ENCODE data around the gene DNER.

DNER gene

DNA sequence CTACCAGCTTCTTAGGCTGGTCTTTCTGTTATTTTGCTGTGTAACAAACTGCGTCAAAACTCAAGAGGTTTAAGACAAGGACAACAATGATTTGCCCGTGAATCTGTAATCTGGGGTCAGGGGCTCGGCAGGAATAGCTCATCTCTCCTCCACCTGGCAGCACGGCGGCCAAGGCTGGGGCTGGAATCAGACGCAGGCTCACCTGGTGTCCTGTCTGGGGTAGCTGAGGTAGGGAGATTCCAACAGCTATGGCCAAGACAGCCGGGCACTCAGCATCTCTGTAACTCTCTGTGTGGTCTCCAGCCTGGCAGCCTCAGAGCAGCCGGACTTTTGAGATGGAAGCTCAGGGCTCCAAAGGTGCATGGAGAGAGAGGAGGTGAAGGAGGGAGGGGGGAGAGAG lies 42.3 kb downstream of the DNER start:
- no peak for DNase-seq (ENCODE audit: low read depth, low spot score)

- DNase-seq (ENCODE audit: low read depth, low spot score): no peak
Measured at GRCh38 chr2:229669841-229670240, 44.5 kb downstream of the DNER start.

DNA sequence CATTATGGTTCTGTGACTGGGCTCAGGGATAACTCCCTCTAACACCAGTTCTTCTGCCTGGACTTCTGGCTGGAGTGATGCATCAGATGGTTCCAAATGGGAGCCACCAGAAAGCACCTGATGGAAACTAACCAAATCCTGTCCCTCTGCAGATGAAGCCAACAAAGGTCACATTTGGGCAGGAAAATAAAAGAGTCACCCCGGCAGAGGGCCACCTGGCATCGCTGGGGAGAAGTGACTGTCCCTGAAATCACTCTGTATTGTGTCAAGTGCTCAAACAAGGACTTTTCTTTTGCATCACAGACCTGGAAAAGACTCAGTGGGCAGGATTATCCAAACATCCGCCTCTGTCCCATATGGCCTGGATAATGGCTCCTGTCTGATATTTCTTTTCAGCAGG lies 47.5 kb downstream of the DNER start:
- no peak for DNase-seq (ENCODE audit: low read depth, low spot score)

GRCh38 chr2:229665158-229665557 lies 49.2 kb downstream of the DNER start:
- DNase-seq (ENCODE audit: low read depth, low spot score): no peak

DNA sequence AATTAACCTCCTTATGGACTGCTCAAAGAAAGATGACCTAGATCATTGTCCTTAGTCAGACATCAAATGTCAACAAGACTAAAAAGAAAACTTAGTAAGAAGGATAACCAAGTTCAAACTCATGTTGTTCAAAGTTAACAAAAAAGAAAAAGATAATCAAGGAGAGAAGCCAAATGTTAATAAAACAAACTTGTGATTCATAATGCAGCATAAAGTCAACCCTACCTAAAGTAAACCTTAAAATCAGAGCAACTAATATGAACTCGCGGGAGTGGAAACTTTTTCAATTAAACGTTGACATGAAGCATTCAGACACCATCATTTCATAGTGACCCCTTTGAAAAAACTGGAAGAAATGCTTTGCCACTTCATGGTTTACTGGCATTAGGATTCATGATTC lies 52.9 kb downstream of the DNER start:
- DNase-seq (ENCODE audit: low read depth, low spot score): no peak

- DNase-seq (ENCODE audit: low read depth, low spot score): no peak
Measured at GRCh38 chr2:229660951-229661350, 53.4 kb downstream of the DNER start.

DNA sequence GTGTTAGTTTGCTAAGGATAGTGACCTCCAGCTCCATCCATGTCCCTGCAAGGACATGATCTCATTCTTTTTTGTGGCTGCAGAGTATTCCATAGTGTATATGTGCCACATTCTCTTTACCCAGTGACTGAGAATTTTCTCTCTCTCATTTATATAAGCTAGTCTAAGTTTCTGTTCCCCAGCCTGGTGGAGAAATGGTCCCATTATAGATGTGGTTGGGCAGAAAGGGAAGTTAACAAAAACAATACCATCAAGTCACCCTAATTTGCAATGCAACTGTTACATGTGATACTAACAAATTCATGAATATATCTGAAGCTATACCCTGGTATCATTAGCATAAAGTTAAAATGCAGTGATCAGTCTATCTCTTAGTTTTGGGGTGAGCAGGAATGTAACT lies 54.0 kb downstream of the DNER start:
- DNase-seq (ENCODE audit: low read depth, low spot score): no peak

DNA sequence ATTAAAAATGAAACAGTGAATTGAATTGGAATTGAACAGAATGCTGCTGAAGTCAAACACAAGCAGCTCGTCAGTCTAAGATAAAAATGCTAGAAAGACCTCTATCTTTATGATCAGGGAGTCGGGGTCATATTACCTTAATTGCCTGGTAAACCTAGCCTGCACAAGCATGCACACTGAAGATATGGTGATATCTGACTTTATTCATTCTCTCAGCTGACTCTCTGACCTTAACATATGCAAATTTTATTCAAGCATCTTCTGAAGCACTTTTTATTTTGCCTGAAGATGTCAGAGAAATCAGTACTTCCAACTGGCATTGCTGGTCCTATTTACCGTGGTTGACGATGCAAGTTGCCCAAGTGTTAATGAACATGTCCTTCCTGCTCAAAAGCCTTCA lies 56.4 kb downstream of the DNER start:
- no peak for DNase-seq (ENCODE audit: low read depth, low spot score)

- DNase-seq (ENCODE audit: low read depth, low spot score): no peak
Measured at GRCh38 chr2:229654437-229654836, 59.9 kb downstream of the DNER start.

- no peak for DNase-seq (ENCODE audit: low read depth, low spot score)
Measured at GRCh38 chr2:229653531-229653930, 60.8 kb downstream of the DNER start.

DNA sequence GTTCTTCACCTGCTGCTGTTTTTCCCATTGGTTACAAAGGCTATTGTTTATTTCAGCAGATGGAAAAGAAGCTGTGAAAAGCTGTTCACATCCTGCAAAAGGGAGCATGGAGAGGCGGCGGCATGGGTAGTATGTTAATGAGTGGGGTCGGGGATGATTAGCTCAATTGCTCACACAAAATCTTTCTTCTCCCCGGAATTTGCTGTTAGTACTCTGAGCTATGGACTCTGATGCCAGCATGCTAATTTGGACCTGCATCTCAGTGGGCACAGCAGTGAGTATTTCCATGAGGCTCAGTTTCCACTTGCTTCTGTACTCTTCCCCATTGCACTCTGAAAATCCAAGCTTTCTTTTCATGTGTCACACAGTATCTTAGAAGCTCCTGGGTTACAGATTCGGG lies 61.6 kb downstream of the DNER start:
- no peak for DNase-seq (ENCODE audit: low read depth, low spot score)

- DNase-seq (ENCODE audit: low read depth, low spot score): no peak
Measured at GRCh38 chr2:229650901-229651300, 63.5 kb downstream of the DNER start.

- DNase-seq (ENCODE audit: low read depth, low spot score): no peak
Measured at GRCh38 chr2:229650059-229650458, 64.3 kb downstream of the DNER start.

DNA sequence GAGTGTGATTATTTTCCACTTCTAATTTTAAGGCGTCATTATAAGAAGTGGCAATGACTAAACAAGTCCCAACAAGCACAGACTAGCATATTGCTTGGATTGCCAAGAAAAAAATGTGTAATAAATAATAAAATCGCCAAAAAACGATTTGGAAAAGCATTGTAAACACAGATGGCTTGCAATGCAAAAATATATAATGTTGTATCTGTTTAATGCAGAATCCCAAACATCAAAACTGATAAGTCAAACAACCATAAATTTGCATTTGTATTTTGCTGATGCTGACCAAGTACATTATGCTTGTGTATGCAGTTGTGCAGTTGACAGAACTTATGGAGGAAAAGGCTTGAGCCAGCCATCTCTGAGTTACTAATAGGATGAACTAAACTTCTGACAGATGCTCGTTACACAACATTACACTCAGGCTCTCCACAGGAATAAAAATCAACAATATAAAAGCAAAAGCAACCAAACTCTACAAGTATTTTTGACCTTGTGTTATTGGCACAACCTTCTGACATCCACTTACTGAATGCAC lies 68.1 kb downstream of the DNER start:
- DNase-seq (ENCODE audit: low read depth, low spot score): no peak

GRCh38 chr2:229642371-229642770 lies 72.0 kb downstream of the DNER start:
- no peak for DNase-seq (ENCODE audit: low read depth, low spot score)

GRCh38 chr2:229641676-229642075 lies 72.7 kb downstream of the DNER start:
- DNase-seq (ENCODE audit: low read depth, low spot score): no peak

GRCh38 chr2:229640636-229641035 lies 73.7 kb downstream of the DNER start:
- DNase-seq (ENCODE audit: low read depth, low spot score): no peak

- DNase-seq (ENCODE audit: low read depth, low spot score): no peak
Measured at GRCh38 chr2:229636571-229636970, 77.8 kb downstream of the DNER start.

- no peak for DNase-seq (ENCODE audit: low read depth, low spot score)
Measured at GRCh38 chr2:229635371-229635680, 79.0 kb downstream of the DNER start.

- DNase-seq (ENCODE audit: low read depth, low spot score): no peak
Measured at GRCh38 chr2:229634601-229635370, 79.6 kb downstream of the DNER start.

DNA sequence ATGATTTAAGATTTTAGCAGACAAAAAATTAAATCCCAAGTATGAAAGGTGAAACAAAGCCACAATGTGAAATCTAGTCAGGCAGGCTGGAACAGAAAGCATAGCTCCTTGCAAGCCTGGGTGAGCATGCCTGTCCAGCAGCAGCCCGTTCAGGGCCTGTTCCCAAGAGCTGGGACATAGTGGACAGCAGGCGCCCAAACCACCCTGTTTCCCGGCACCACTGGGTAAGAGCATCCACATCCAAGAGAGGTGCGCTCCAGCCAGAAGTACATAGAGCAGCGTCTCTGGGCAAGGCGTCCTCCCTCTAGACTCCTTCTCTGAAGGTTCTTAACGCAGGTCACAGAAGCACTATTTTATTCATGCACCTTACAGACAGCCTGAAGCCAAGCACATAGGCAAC lies 80.8 kb downstream of the DNER start:
- DNase-seq (ENCODE audit: low read depth, low spot score): no peak

GRCh38 chr2:229629039-229629438 lies 85.3 kb downstream of the DNER start:
- DNase-seq (ENCODE audit: low read depth, low spot score): no peak

DNA sequence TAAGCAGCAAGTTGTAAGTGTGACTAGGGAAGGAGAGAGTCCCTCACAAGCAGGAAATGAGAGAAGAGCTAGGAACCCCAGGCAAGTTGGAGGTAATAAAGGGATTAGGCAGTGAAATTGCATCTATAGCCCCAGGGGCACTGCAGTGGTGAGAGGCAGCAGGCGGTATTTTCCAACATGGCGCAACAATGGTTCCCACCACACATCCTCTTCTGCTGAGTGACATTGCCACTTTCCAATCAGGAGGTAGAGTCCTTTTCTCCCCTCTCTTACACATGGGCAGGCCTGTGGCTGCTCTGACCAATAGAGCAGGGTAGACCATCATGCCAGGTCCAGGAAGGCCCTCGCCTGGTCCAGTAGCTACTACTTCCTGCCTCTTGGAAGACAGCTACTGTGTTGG lies 86.6 kb downstream of the DNER start:
- no peak for DNase-seq (ENCODE audit: low read depth, low spot score)
